K562 (cell line): ENCODE results near the gene ICA1L. TPM values are rescaled to one million over a fixed set of nuclear protein-coding genes. Genes with fewer than 3 reads are reported as not detected.

Source experiments
- ATAC-seq: fragments of 200-7000 bp; cut with Tn5 transposase; 3 replicates; pipeline ENCODE4 v1.9.1; 2020; ENCODE audit warnings: moderate library complexity
- BruUV-seq: library from RNA; stranded (reverse); fragments of 400-500 nt; replicated peaks from 2 replicates; lab custom pipeline; 2021; lab: Mats Ljungman, UMichigan
- CTCF ChIA-PET: fragments of 300-600 bp; formaldehyde crosslinking; extraction: SDS; loops from one replicate; lab custom pipeline; 2021; ENCODE audit warnings: low intra/inter-chr PET ratio; lab: Yijun Ruan, JAX
- POLR2A ChIA-PET: fragments of 300-600, 350-650 bp; sonication (Branson Sonifier 250); formaldehyde crosslinking; extraction: SDS; loops from one replicate; lab custom pipeline; 2021; ENCODE audit warnings: antibody characterized with exemption, inconsistent platforms; lab: Yijun Ruan, JAX
- DNase-seq, 4 experiments: peaks; one replicate each; pipeline versions ENCODE4 v3.0.0 to v3.0.0-alpha.2; 2011 to 2018; ENCODE audit warnings: low spot score in 3 of 4, mixed read lengths in 3 of 4; ENCODE audit errors: extremely low read depth in 1 of 4
- FAIRE-seq: peaks from 2 replicates; lab custom pipeline; 2011; peaks lifted over from hg19 to GRCh38; lab: Jason Lieb, UNC
- H2AFZ ChIP-seq: 2 replicates; pipeline ENCODE4 v1.6.0; 2011; ENCODE audit warnings: low read depth, low read length, control low read depth, inconsistent platforms
- H3K27ac ChIP-seq: fragments of 200-600 bp; 3 replicates; pipeline ENCODE4 v1.8.0; 2011; ENCODE audit warnings: low read depth, mild to moderate bottlenecking, control low read depth, inconsistent platforms, low read length, moderate library complexity, mixed read lengths; ENCODE audit errors: extremely low read depth
- H3K27me3 ChIP-seq, 2 experiments: fragments of 300-600 bp in 1 of 2; 2 replicates in 1 of 2; 3 replicates in 1 of 2; pipeline versions ENCODE4 v1.6.0 to v1.8.0; 2011; ENCODE audit warnings: inconsistent platforms in 2 of 2, low read length in 2 of 2, mild to moderate bottlenecking in 1 of 2, mixed read lengths in 1 of 2, moderate library complexity in 1 of 2; ENCODE audit not compliant: control insufficient read depth in 2 of 2, insufficient read depth in 2 of 2
- H3K36me3 ChIP-seq: fragments of 300-600 bp; 3 replicates; pipeline ENCODE4 v1.8.0; 2011; ENCODE audit warnings: mild to moderate bottlenecking, low read length, inconsistent platforms; ENCODE audit not compliant: control insufficient read depth, insufficient read depth
- H3K4me1 ChIP-seq, 2 experiments: fragments of 200-600 bp in 1 of 2; replicated peaks in 1 of 2; 2 replicates in 1 of 2; 3 replicates in 1 of 2; pipeline versions ENCODE4 v1.5.1 to v1.8.0; 2011; ENCODE audit warnings: inconsistent platforms in 2 of 2, low read length in 2 of 2, mild to moderate bottlenecking in 1 of 2, mixed read lengths in 1 of 2, moderate library complexity in 1 of 2; ENCODE audit not compliant: control insufficient read depth in 2 of 2, insufficient read depth in 2 of 2
- H3K4me2 ChIP-seq: 2 replicates; pipeline ENCODE4 v1.6.1; 2011; ENCODE audit warnings: low read length, control low read depth, inconsistent platforms, mixed read lengths; ENCODE audit not compliant: insufficient read depth
- H3K4me3 ChIP-seq: fragments of 200-600 bp; sonication (generic), shearing (Covaris generic); 2 replicates; pipeline ENCODE4 v1.5.1; 2016; ENCODE audit warnings: control low read depth, inconsistent platforms
- H3K79me2 ChIP-seq: fragments of 200-600 bp; 3 replicates; pipeline ENCODE4 v1.8.0; 2011; ENCODE audit warnings: low read length, inconsistent platforms; ENCODE audit not compliant: control insufficient read depth, insufficient read depth
- H3K9ac ChIP-seq, 2 experiments: 2 replicates each; pipeline versions ENCODE4 v1.6.0 to v1.6.1; 2011; ENCODE audit warnings: low read depth in 2 of 2, low read length in 2 of 2, control low read depth in 1 of 2, inconsistent platforms in 1 of 2, mild to moderate bottlenecking in 1 of 2, mixed read lengths in 1 of 2; ENCODE audit not compliant: insufficient read depth in 1 of 2
- H3K9me1 ChIP-seq: one replicate; pipeline ENCODE4 v1.6.0; 2011; ENCODE audit warnings: inconsistent platforms, mild to moderate bottlenecking, low read length, moderate library complexity; ENCODE audit not compliant: control insufficient read depth, insufficient read depth
- H3K9me3 ChIP-seq: replicated peaks from 2 replicates; pipeline ENCODE4 v1.5.1; 2011; ENCODE audit warnings: low read depth, low read length, inconsistent platforms; ENCODE audit not compliant: control insufficient read depth, insufficient read depth
- H4K20me1 ChIP-seq: replicated peaks from 2 replicates; pipeline ENCODE4 v1.6.1; 2011; ENCODE audit warnings: low read length, inconsistent platforms, mixed read lengths; ENCODE audit not compliant: control insufficient read depth, insufficient read depth
- BCOR ChIP-seq: fragments of 450-650 bp; IDR thresholded peaks from 2 replicates; pipeline ENCODE4 v1.6.1; 2016
- NFIC ChIP-seq: fragments of 450-650 bp; IDR thresholded peaks from 2 replicates; pipeline ENCODE4 v1.6.1; 2017; ENCODE audit warnings: mild to moderate bottlenecking, inconsistent platforms
- NFIX ChIP-seq: fragments of 250-450 bp; sonication (Bioruptor Pico); IDR thresholded peaks from 2 replicates; pipeline ENCODE4 v1.4.0; 2020; ENCODE audit warnings: low read depth, mild to moderate bottlenecking, moderate library complexity
- RFX7 ChIP-seq: fragments of 250-450 bp; sonication (Bioruptor Pico); IDR thresholded peaks from 2 replicates; pipeline ENCODE4 v1.5.1; 2021; ENCODE audit warnings: mild to moderate bottlenecking
- WGBS: fragments of 100-300 bp; shearing (Covaris generic); methylation state at CpG from one replicate; pipeline ENCODE4 v1.1.6; 2016; ENCODE audit warnings: low coverage, mixed read lengths; ENCODE audit not compliant: insufficient coverage; ENCODE audit errors: missing lambda C conversion rate; 5-methylcytosine and 5-hydroxymethylcytosine counted together
- in situ Hi-C: fragments of 300-500 bp; cut with MboI; formaldehyde crosslinking; loops from 4 replicates; pipeline ENCODE4 v1.15.0; 2018; ENCODE audit warnings: inconsistent platforms, mixed read lengths
- intact Hi-C: fragments of 100-400 bp; cut with micrococcal nuclease; formaldehyde crosslinking; loops from 2 replicates; pipeline ENCODE4 v1.14.2; 2022
- polyA plus RNA-seq, 8 experiments: library from polyadenylated mRNA; depleted of rRNA in 4 of 8; stranded (reverse) in 5 of 8; unstranded in 3 of 8; fragments of >200 nt; fragmentation: Nextera tagmentation in 2 of 8; fragmentation: Illumina TruSeq in 1 of 8; extraction: Ambion mirVana in 2 of 8; extraction: Trizol in 1 of 8; gene quantifications; 2 replicates each; pipeline versions ENCODE4 v1.2.1 to v1.2.3, GENCODE V29; 2011 to 2014; ENCODE audit warnings: inconsistent platforms in 1 of 8, missing spikeins in 1 of 8
- total RNA-seq, 7 experiments: library from RNA; depleted of rRNA in 6 of 7; stranded (reverse); fragments of >200 nt in 6 of 7; fragmentation: Illumina TruSeq in 2 of 7; extraction: Trizol in 2 of 7; gene quantifications; 2 replicates each; pipeline versions ENCODE4 v1.2.1 to v1.2.3, GENCODE V29; 2011 to 2021; ENCODE audit warnings: low replicate concordance in 1 of 7

Gene ICA1L
- total and polyA plus RNA-seq, 9 of the 15 experiments (the other 6 are each of a cell fraction or from before 2014, with no cell fraction given) = 0.57 to 1.7 (median 1.1) TPM

- Histone ChIP-seq H3K4me3 (no peak overlapping the region), H3K4me1 (no peaks in the 10 kb centered on the region), H3K9me3 (0 out of 2 replicates have a peak, but pooled peaks cover 2% of the 10 kb centered on the region), H3K27me3 (no peaks in the 10 kb centered on the region), H3K9ac (no peak overlapping the region), H3K9me1 (no peaks in the 10 kb centered on the region), H2AFZ (no peak overlapping the region), H3K79me2 (no peaks in the 10 kb centered on the region), H3K36me3 (no peaks in the 10 kb centered on the region), H4K20me1 (no peaks in the 10 kb centered on the region), H3K4me2 (no peak overlapping the region), H3K27ac (no peak overlapping the region)
- in situ Hi-C loops (no loop called here), intact Hi-C loops (no loop called here)
- CTCF ChIA-PET = no interaction called here
- no peak for ATAC-seq
- FAIRE-seq = no peak
- no peak for TF ChIP-seq BCOR
- peak; percentile 48; the same call in 1 of the 2 replicates for TF ChIP-seq NFIX
- TF ChIP-seq RFX7 (CRISPR knock-in tag) = no peak
- peak; percentile 86 for TF ChIP-seq NFIC
- 48% methylated on average over 10 of the region's 11 CpGs for WGBS
- POLR2A ChIA-PET = no interaction called here
- no TSS peak for BruUV-seq
- DNase-seq = no peak
Observed at GRCh38 chr2:202841090-202841867, 30.3 kb downstream of the ICA1L start.
